ENCODE results near the gene CD86.

GRCh38 chr3:122169911-122170310 is 114.7 kb downstream of the CD86 start:
- no peak for TF ChIP-seq CTCF (IDR thresholded peaks at IDR 0.05; ENCODE audit: insufficient read depth, low read length)
- no peak for TF ChIP-seq GABPA (IDR thresholded peaks at IDR 0.05; ENCODE audit: low read depth)
- TF ChIP-seq REST (IDR thresholded peaks at IDR 0.05; ENCODE audit: insufficient replicate concordance, low read depth) = no peak
